Breast epithelium (tissue), 3 donors: ENCODE results near the gene KYAT1.

Experiments
- CTCF ChIP-seq, 3 donors: fragments of 450-650 bp; IDR thresholded peaks; one replicate each; pipeline ENCODE4 v1.5.1; 2016 to 2017; ENCODE audit warnings: antibody characterized with exemption in 3 of 3, mild to moderate bottlenecking in 3 of 3, moderate library complexity in 3 of 3
- POLR2A ChIP-seq: fragments of 450-650 bp; IDR thresholded peaks from one replicate; pipeline ENCODE4 v1.6.1; 2016; ENCODE audit warnings: antibody characterized with exemption, mild to moderate bottlenecking, moderate library complexity
- POLR2AphosphoS5 ChIP-seq, 3 donors: sonication (generic); formaldehyde crosslinking; IDR thresholded peaks; one replicate each; pipeline ENCODE4 v1.6.1; 2017; ENCODE audit warnings: antibody characterized with exemption in 3 of 3

GRCh38 chr9:128899566-128900322 lies 18.0 kb upstream of the KYAT1 start:
- TF ChIP-seq POLR2A (no peak), CTCF (IDR thresholded peaks at IDR 0.05) (no peak), POLR2AphosphoS5 (IDR thresholded peaks at IDR 0.05) (no peak)
